ENCODE measurements around the gene TUBB2B.

GRCh38 chr6:3259491-3259958 is 32.1 kb upstream of the TUBB2B start:
- TF ChIP-seq, protein P1, sequence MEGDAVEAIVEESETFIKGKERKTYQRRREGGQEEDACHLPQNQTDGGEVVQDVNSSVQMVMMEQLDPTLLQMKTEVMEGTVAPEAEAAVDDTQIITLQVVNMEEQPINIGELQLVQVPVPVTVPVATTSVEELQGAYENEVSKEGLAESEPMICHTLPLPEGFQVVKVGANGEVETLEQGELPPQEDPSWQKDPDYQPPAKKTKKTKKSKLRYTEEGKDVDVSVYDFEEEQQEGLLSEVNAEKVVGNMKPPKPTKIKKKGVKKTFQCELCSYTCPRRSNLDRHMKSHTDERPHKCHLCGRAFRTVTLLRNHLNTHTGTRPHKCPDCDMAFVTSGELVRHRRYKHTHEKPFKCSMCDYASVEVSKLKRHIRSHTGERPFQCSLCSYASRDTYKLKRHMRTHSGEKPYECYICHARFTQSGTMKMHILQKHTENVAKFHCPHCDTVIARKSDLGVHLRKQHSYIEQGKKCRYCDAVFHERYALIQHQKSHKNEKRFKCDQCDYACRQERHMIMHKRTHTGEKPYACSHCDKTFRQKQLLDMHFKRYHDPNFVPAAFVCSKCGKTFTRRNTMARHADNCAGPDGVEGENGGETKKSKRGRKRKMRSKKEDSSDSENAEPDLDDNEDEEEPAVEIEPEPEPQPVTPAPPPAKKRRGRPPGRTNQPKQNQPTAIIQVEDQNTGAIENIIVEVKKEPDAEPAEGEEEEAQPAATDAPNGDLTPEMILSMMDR (IDR thresholded peaks at IDR 0.05; ENCODE audit: insufficient read depth, low read depth, low read length), result no peak
- TF ChIP-seq EZH2 (IDR thresholded peaks at IDR 0.05; ENCODE audit: insufficient read depth, low read length), result no peak
